ENCODE measurements around the gene HOMER1. TPM values are rescaled to one million over a fixed set of nuclear protein-coding genes. Genes with fewer than 3 reads are reported as not detected.

HOMER1 gene
- total and polyA plus RNA-seq, 10 of the 15 experiments (the other 5 are each of a cell fraction or from before 2014, with no cell fraction given): 0.96 to 22.0 (median 7.5) TPM

GRCh38 chr5:79547982-79548381 is 34.0 kb upstream of the HOMER1 start:
- no peaks in the 10 kb centered on the region for H3K4me1 ChIP-seq (ENCODE audit: control insufficient read depth, insufficient read depth, low read length)
- H3K4me2 ChIP-seq (ENCODE audit: control insufficient read depth, insufficient read depth): no peak overlapping the region
- H3K79me2 ChIP-seq (ENCODE audit: control insufficient read depth, insufficient read depth, low read length): no peaks in the 10 kb centered on the region
- no peak for DNase-seq (ENCODE audit: low read depth, low spot score)
- no peaks in the 10 kb centered on the region for H3K9me3 ChIP-seq (replicated peaks; ENCODE audit: control insufficient read depth, insufficient read depth, low read length)
- intact Hi-C loops (cut with micrococcal nuclease; ENCODE audit: unreplicated experiment) (no loop called here), in situ Hi-C loops (cut with MboI) (no loop called here)
- H3K27me3 ChIP-seq (replicated peaks in 1 of 2; ENCODE audit: control insufficient read depth in 2 of 2, insufficient read depth in 2 of 2, low read length in 1 of 2): no peaks in the 10 kb centered on the region
- ChIA-PET RAD21 (ENCODE audit: unreplicated experiment) (no interaction called here), CTCF (no interaction called here), SMC1A (ENCODE audit: uncharacterized antibody, unreplicated experiment) (no interaction called here), POLR2A (interaction anchor here (0.5 to 0.6 kb wide), 2 partner anchors 34 to 291 kb away, joined by 3 read pairs; no protein-coding TSS in a partner anchor)
- TF ChIP-seq SP1 (IDR thresholded peaks at IDR 0.05; ENCODE audit: low read depth, low read length): no peak
- no peak for TF ChIP-seq PRDM15 (CRISPR knock-in tag; IDR thresholded peaks at IDR 0.05)
- TF ChIP-seq SREBF2 (IDR thresholded peaks at IDR 0.05; ENCODE audit: low read length): no peak
- no peak for TF ChIP-seq NKRF (conservative IDR thresholded peaks at IDR 0.05)
- H3K4me3 ChIP-seq: no peak overlapping the region
- 0% methylated on average over 1 of the region's 1 CpG for WGBS (ENCODE audit: insufficient coverage, insufficient replicate concordance, low lambda C conversion rate, missing lambda C conversion rate)
- no peaks in the 10 kb centered on the region for H3K36me3 ChIP-seq (ENCODE audit: control insufficient read depth in 2 of 2, insufficient read depth in 2 of 2, low read length in 1 of 2)
- H4K20me1 ChIP-seq (ENCODE audit: control insufficient read depth, insufficient read depth): no peaks in the 10 kb centered on the region
- H2AFZ ChIP-seq (ENCODE audit: control insufficient read depth, low read depth, low read length): no peak overlapping the region
- H3K9ac ChIP-seq (ENCODE audit: control insufficient read depth, insufficient read depth, low read length): no peak overlapping the region
- no peak for FAIRE-seq
- BruUV-seq (replicated peaks): no TSS peak
- H3K27ac ChIP-seq (ENCODE audit: control insufficient read depth, insufficient read depth): no peak overlapping the region
- ATAC-seq: no peak

Data from GM12878 (cell line).